ENCODE data around the gene NAP1L1.

NAP1L1 gene

GRCh38 chr12:76072568-76072967 is 11.9 kb downstream of the NAP1L1 start:
- Histone ChIP-seq H3K4me3 (no peak overlapping the region), H3K36me3 (peaks cover 85% of the 10 kb centered on the region), H3K9me3 (peaks cover 13% of the 10 kb centered on the region), H3K4me1 (0 out of 2 replicates have a peak, but pooled peaks cover 16% of the 10 kb centered on the region), H3K27me3 (no peaks in the 10 kb centered on the region), H3K9ac (no peak overlapping the region), H3K4me2 (no peak overlapping the region), H3K27ac (no peak overlapping the region), H4K20me1 (peaks cover 100% of the 10 kb centered on the region)
- no peak for TF ChIP-seq Cebpa-rat (IDR thresholded peaks at IDR 0.05)

GRCh38 chr12:76069339-76069738 is 15.1 kb downstream of the NAP1L1 start:
- no peak for TF ChIP-seq Cebpa-rat (IDR thresholded peaks at IDR 0.05)

GRCh38 chr12:76065917-76066316 is 18.6 kb downstream of the NAP1L1 start:
- Histone ChIP-seq H3K27ac (no peak overlapping the region), H3K27me3 (no peaks in the 10 kb centered on the region), H4K20me1 (peaks cover 100% of the 10 kb centered on the region), H3K9ac (no peak overlapping the region), H3K9me3 (peaks cover 41% of the 10 kb centered on the region), H3K4me3 (no peak overlapping the region), H3K4me1 (no peaks in the 10 kb centered on the region), H3K4me2 (no peak overlapping the region), H3K36me3 (peaks cover 94% of the 10 kb centered on the region)
- TF ChIP-seq Cebpa-rat (IDR thresholded peaks at IDR 0.05): no peak

More at GRCh38 chr12:76069339-76069738, 15.1 kb downstream of the NAP1L1 start:
- Histone ChIP-seq H3K4me1 (0 out of 2 replicates have a peak, but pooled peaks cover under 1% of the 10 kb centered on the region), H3K27me3 (no peaks in the 10 kb centered on the region), H3K4me2 (no peak overlapping the region), H3K36me3 (peaks cover 89% of the 10 kb centered on the region), H3K9me3 (peaks cover 41% of the 10 kb centered on the region), H3K27ac (no peak overlapping the region), H3K9ac (no peak overlapping the region), H4K20me1 (peaks cover 100% of the 10 kb centered on the region), H3K4me3 (no peak overlapping the region)

- Histone ChIP-seq H3K27me3 (no peaks in the 10 kb centered on the region), H4K20me1 (peaks cover 100% of the 10 kb centered on the region), H3K9me3 (peaks cover 38% of the 10 kb centered on the region), H3K9ac (no peak overlapping the region), H3K27ac (no peak overlapping the region), H3K4me3 (no peak overlapping the region), H3K4me2 (no peak overlapping the region), H3K4me1 (no peaks in the 10 kb centered on the region), H3K36me3 (peaks cover 94% of the 10 kb centered on the region)
- TF ChIP-seq Cebpa-rat (IDR thresholded peaks at IDR 0.05): no peak
These were observed 19.6 kb downstream of the NAP1L1 start for GRCh38 chr12:76064904-76065303.

GRCh38 chr12:76060111-76060510 is 24.4 kb downstream of the NAP1L1 start:
- no peak for TF ChIP-seq Cebpa-rat (IDR thresholded peaks at IDR 0.05)
- H3K9ac ChIP-seq: no peak overlapping the region
- peaks cover 95% of the 10 kb centered on the region for H3K36me3 ChIP-seq
- H3K9me3 ChIP-seq: peaks cover 4% of the 10 kb centered on the region; the same call in 1 of the 2 replicates
- H3K4me1 ChIP-seq: no peaks in the 10 kb centered on the region
- H4K20me1 ChIP-seq: peaks cover 100% of the 10 kb centered on the region
- H3K27ac ChIP-seq: no peak overlapping the region
- H3K27me3 ChIP-seq: no peaks in the 10 kb centered on the region
- H3K4me2 ChIP-seq: no peak overlapping the region
- H3K4me3 ChIP-seq: no peak overlapping the region

- peaks cover 99% of the 10 kb centered on the region for H3K36me3 ChIP-seq
These were observed 27.2 kb downstream of the NAP1L1 start for GRCh38 chr12:76057326-76057725.

GRCh38 chr12:76055393-76055792 is 29.1 kb downstream of the NAP1L1 start:
- Histone ChIP-seq H3K4me3 (no peak overlapping the region), H3K4me2 (no peak overlapping the region), H3K9me3 (no peaks in the 10 kb centered on the region), H3K27me3 (no peaks in the 10 kb centered on the region), H3K36me3 (peaks cover 96% of the 10 kb centered on the region), H3K4me1 (no peaks in the 10 kb centered on the region), H3K27ac (no peak overlapping the region), H3K9ac (no peak overlapping the region), H4K20me1 (peaks cover 97% of the 10 kb centered on the region)
- no peak for TF ChIP-seq Cebpa-rat (IDR thresholded peaks at IDR 0.05)

More at GRCh38 chr12:76057326-76057725, 27.2 kb downstream of the NAP1L1 start:
- TF ChIP-seq Cebpa-rat (IDR thresholded peaks at IDR 0.05): no peak
- H3K4me1 ChIP-seq: no peaks in the 10 kb centered on the region
- H3K9ac ChIP-seq: no peak overlapping the region
- no peak overlapping the region for H3K27ac ChIP-seq
- no peaks in the 10 kb centered on the region for H3K9me3 ChIP-seq
- H3K4me2 ChIP-seq: no peak overlapping the region
- no peak overlapping the region for H3K4me3 ChIP-seq
- peaks cover 98% of the 10 kb centered on the region for H4K20me1 ChIP-seq
- H3K27me3 ChIP-seq: no peaks in the 10 kb centered on the region

GRCh38 chr12:76049575-76050251 is 34.8 kb downstream of the NAP1L1 start:
- TF ChIP-seq Cebpa-rat (IDR thresholded peaks at IDR 0.05): no peak
- Histone ChIP-seq H3K9me3 (no peaks in the 10 kb centered on the region), H3K36me3 (peaks cover 77% of the 10 kb centered on the region), H3K4me2 (no peak overlapping the region), H3K9ac (no peak overlapping the region), H3K4me3 (no peak overlapping the region), H3K4me1 (no peaks in the 10 kb centered on the region), H3K27ac (no peak overlapping the region), H3K27me3 (no peaks in the 10 kb centered on the region), H4K20me1 (peaks cover 64% of the 10 kb centered on the region)

GRCh38 chr12:76047742-76048141 is 36.7 kb downstream of the NAP1L1 start:
- TF ChIP-seq Cebpa-rat (IDR thresholded peaks at IDR 0.05): no peak
- Histone ChIP-seq H3K9ac (no peak overlapping the region), H3K4me1 (no peaks in the 10 kb centered on the region), H4K20me1 (peaks cover 45% of the 10 kb centered on the region), H3K4me2 (no peak overlapping the region), H3K4me3 (no peak overlapping the region), H3K27me3 (no peaks in the 10 kb centered on the region), H3K9me3 (no peaks in the 10 kb centered on the region), H3K36me3 (peaks cover 74% of the 10 kb centered on the region), H3K27ac (no peak overlapping the region)

GRCh38 chr12:76047060-76047459 is 37.4 kb downstream of the NAP1L1 start:
- Histone ChIP-seq H3K4me1 (no peaks in the 10 kb centered on the region), H3K4me2 (no peak overlapping the region), H3K27me3 (no peaks in the 10 kb centered on the region), H4K20me1 (peaks cover 38% of the 10 kb centered on the region), H3K36me3 (peaks cover 67% of the 10 kb centered on the region), H3K27ac (no peak overlapping the region), H3K9me3 (no peaks in the 10 kb centered on the region), H3K9ac (no peak overlapping the region), H3K4me3 (no peak overlapping the region)
- TF ChIP-seq Cebpa-rat (IDR thresholded peaks at IDR 0.05): no peak
